Measurements from ENCODE around the gene WBP2. TPM values are rescaled to one million over a fixed set of nuclear protein-coding genes. Genes with fewer than 3 reads are reported as not detected.
A peak's percentile ranks its signal among the peaks of the same experiment; 100 is the strongest.
"Not testable (repeated sequence)": the region's sequence is repeated elsewhere in the genome, so short reads cannot be mapped to it uniquely, and the experiment has no call there.

WBP2 gene
- total RNA-seq, 1 donor = 31.1 TPM

DNA sequence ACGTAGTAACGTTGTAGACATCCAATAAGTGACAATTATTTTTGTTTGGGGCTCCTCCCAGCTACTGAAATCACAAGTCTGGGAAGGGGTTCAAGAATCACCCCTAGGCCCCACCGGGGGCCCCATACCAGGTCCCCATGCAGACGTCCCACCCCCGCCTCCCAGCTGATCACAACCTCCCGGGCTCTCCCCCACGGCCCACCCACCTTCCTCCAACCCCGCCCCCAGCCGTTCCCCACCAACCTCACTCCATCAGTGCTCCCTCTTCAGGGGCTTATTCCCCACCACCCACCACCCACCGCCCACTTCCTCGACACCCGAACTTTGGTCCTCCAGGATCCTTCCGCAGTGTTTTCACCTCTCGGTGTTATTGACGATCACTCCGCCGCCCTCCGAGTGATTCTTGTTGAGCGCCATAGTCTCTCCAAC, 240 bp downstream of the WBP2 start:
- Histone ChIP-seq H3K4me2 (ENCODE audit: insufficient read depth, low read length) (peak overlapping the region; percentile 85), H4K20me1 (ENCODE audit: insufficient read depth, low read length) (peaks cover 3% of the 10 kb centered on the region), H2AFZ (ENCODE audit: low read length) (peak overlapping the region; percentile 78)

DNA sequence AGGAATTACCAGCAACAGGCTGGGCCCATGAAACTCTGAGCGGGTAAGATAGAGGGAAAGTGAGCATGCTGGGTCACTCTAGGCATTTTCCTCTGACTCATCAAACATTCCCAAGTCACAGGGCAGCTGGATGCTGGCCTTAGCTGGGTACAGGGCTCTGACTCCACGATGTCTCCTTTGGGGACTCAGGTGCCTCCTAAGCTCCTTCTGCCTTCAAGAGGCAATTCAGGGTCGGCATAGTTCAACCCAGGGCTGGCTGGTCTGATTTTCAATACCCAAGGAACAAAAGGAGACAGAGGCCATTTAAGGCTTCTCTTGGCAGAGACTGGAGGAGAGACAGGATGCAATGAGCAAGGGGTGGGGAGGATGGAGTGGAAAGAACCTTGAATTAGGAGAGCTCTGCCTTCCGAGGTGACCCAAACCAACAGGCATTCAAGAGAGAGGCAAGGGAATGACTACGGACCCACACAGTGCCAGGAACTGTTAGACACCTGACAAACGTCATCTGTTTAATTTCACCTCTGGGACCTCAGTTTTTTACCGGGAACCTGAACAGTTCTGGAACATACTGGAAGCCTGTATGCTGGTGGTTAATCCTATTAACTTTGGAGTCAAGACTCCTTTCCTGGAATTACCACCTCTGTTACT, 910 bp downstream of the WBP2 start:
- Histone ChIP-seq H3K27me3 (ENCODE audit: insufficient read depth, low read length) (no peaks in the 10 kb centered on the region), H3K4me1 (ENCODE audit: insufficient read depth, low read length) (peaks cover 26% of the 10 kb centered on the region), H3K4me3 (ENCODE audit: insufficient read depth, low read length) (peak overlapping the region; percentile 100), H4K20me1 (ENCODE audit: insufficient read depth, low read length) (peaks cover 3% of the 10 kb centered on the region), H3K4me2 (ENCODE audit: insufficient read depth, low read length) (peak overlapping the region; percentile 85), H3K9me3 (ENCODE audit: low read depth, low read length) (no peaks in the 10 kb centered on the region), H2AFZ (ENCODE audit: low read length) (no peak overlapping the region), H3K27ac (ENCODE audit: low read depth, low read length) (peak overlapping the region; percentile 84), H3K36me3 (ENCODE audit: insufficient read depth, low read length) (peaks cover 22% of the 10 kb centered on the region), H3K79me2 (ENCODE audit: insufficient read depth, low read length) (peaks cover 28% of the 10 kb centered on the region)
- DNase-seq (ENCODE audit: insufficient read length, low spot score, missing footprints) = peak; percentile 94
- TF ChIP-seq, protein P1, sequence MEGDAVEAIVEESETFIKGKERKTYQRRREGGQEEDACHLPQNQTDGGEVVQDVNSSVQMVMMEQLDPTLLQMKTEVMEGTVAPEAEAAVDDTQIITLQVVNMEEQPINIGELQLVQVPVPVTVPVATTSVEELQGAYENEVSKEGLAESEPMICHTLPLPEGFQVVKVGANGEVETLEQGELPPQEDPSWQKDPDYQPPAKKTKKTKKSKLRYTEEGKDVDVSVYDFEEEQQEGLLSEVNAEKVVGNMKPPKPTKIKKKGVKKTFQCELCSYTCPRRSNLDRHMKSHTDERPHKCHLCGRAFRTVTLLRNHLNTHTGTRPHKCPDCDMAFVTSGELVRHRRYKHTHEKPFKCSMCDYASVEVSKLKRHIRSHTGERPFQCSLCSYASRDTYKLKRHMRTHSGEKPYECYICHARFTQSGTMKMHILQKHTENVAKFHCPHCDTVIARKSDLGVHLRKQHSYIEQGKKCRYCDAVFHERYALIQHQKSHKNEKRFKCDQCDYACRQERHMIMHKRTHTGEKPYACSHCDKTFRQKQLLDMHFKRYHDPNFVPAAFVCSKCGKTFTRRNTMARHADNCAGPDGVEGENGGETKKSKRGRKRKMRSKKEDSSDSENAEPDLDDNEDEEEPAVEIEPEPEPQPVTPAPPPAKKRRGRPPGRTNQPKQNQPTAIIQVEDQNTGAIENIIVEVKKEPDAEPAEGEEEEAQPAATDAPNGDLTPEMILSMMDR (IDR thresholded peaks at IDR 0.05; ENCODE audit: extremely low read depth, low read depth, low read length) = no peak

More for the DNA sequence above, 240 bp downstream of the WBP2 start:
- Histone ChIP-seq H3K27ac (ENCODE audit: low read depth, low read length) (peak overlapping the region; percentile 84), H3K27me3 (ENCODE audit: insufficient read depth, low read length) (no peaks in the 10 kb centered on the region), H3K36me3 (ENCODE audit: insufficient read depth, low read length) (peaks cover 15% of the 10 kb centered on the region), H3K79me2 (ENCODE audit: insufficient read depth, low read length) (peaks cover 25% of the 10 kb centered on the region), H3K4me1 (ENCODE audit: insufficient read depth, low read length) (peaks cover 26% of the 10 kb centered on the region), H3K9me3 (ENCODE audit: low read depth, low read length) (no peaks in the 10 kb centered on the region), H3K4me3 (ENCODE audit: insufficient read depth, low read length) (peak overlapping the region; percentile 100)
- peak; percentile 84 for DNase-seq (ENCODE audit: insufficient read length, low spot score, missing footprints)
- TF ChIP-seq, protein P1 (IDR thresholded peaks at IDR 0.05; ENCODE audit: extremely low read depth, low read depth, low read length) = no peak

GRCh38 chr17:75853433-75853832, 1.7 kb downstream of the WBP2 start:
- Histone ChIP-seq H2AFZ (ENCODE audit: low read length) (no peak overlapping the region), H3K9me3 (ENCODE audit: low read depth, low read length) (no peaks in the 10 kb centered on the region), H3K36me3 (ENCODE audit: insufficient read depth, low read length) (peaks cover 30% of the 10 kb centered on the region), H3K4me2 (ENCODE audit: insufficient read depth, low read length) (peak overlapping the region; percentile 85), H4K20me1 (ENCODE audit: insufficient read depth, low read length) (peaks cover 5% of the 10 kb centered on the region), H3K79me2 (ENCODE audit: insufficient read depth, low read length) (peaks cover 28% of the 10 kb centered on the region), H3K4me1 (ENCODE audit: insufficient read depth, low read length) (peaks cover 26% of the 10 kb centered on the region), H3K27ac (ENCODE audit: low read depth, low read length) (peak overlapping the region; percentile 84), H3K4me3 (ENCODE audit: insufficient read depth, low read length) (peak overlapping the region; percentile 15), H3K27me3 (ENCODE audit: insufficient read depth, low read length) (no peaks in the 10 kb centered on the region)
- TF ChIP-seq, protein P1 (IDR thresholded peaks at IDR 0.05; ENCODE audit: extremely low read depth, low read depth, low read length) = no peak
- DNase-seq (ENCODE audit: insufficient read length, low spot score, missing footprints) = peak; percentile 94

DNA sequence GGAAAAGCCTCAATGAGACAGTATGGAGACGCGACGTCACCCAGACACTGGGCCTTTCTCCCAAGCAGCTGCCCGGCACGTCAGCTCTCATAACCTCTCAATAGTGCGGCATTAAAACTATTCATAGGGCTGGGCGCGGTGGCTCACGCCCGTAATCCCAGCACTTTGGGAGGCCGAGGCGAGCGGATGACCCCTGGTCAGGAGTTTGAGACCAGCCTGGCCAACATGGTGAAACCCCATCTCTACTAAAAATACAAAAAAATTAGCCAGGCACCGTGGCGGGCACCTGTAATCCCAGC, 3.5 kb downstream of the WBP2 start:
- H3K36me3 ChIP-seq (ENCODE audit: insufficient read depth, low read length) = peaks cover 48% of the 10 kb centered on the region
- H2AFZ ChIP-seq (ENCODE audit: low read length); H3K4me3 ChIP-seq (ENCODE audit: insufficient read depth, low read length); H4K20me1 ChIP-seq (ENCODE audit: insufficient read depth, low read length); H3K27me3 ChIP-seq (ENCODE audit: insufficient read depth, low read length); H3K9me3 ChIP-seq (ENCODE audit: low read depth, low read length); H3K27ac ChIP-seq (ENCODE audit: low read depth, low read length); H3K4me2 ChIP-seq (ENCODE audit: insufficient read depth, low read length); DNase-seq (ENCODE audit: insufficient read length, low spot score, missing footprints): not testable (repeated sequence)
- H3K4me1 ChIP-seq (ENCODE audit: insufficient read depth, low read length) = peaks cover 25% of the 10 kb centered on the region
- peaks cover 28% of the 10 kb centered on the region for H3K79me2 ChIP-seq (ENCODE audit: insufficient read depth, low read length)

All from osteoblast (primary cell).